ENCODE data around the gene CKB. TPM values are rescaled to one million over a fixed set of nuclear protein-coding genes. Genes with fewer than 3 reads are reported as not detected.
A peak's percentile ranks its signal among the peaks of the same experiment; 100 is the strongest.

CKB gene
- total RNA-seq, result 8.6 and 12.0 TPM in 2 replicates

DNA sequence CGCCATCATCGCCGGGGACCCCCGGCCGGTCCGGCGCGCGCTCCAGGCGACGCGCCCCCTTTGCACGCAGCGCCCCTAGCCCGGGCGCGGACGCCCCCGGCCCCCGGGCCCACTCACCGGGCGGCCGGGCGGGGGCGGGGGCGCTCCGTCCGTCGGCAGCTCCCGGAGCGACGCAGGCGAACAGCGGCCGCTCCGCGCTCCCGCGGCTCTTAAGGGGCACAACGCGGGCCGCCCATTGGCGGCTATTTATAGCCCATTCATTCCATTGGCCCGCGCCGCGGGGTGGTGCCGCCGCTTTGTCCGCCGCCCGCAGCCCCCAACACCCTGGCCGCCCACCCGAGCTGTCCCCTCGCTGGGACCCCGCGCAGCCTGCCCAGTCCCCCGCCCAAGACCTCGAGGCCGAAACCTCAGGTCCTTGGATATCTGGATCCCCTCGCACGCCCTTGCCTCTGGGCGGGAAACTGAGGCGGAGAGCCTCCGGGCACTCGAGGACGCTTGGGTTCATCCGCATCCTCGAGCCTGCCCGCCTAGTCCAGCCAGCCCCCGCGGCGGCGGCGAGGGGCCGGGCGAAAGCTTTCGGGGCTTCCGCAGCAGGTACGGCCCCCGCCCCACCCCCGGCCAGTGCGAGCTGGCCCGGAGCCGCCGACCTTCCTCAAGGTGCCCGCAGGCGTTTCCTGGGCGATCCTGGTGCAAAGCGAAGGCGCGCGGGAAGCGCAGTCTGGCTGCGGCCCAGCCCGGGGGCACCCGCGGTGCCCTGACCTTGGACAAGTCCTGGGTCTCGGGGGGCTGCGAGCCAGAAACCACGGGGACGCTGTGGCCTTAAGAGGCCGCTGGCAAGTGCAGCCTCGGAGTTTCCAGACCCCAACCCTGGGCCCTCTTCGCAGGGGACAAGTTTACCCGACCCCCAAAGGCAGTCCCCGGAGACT is at the start of gene CKB:
Gene CKB (minus strand): TSS at position 182 of the 926 bp plus-strand sequence. CDS start 337 bp downstream, outside the sequence.
- no peak within 1 kb of the TSS for H3K27ac Mint-ChIP-seq
- ATAC-seq (ENCODE audit: low read depth) (no peak), DNase-seq (no peak)
- H3K36me3 Mint-ChIP-seq (ENCODE audit: low read depth), result no peaks in the 10 kb centered on the region
- no peaks in the 10 kb centered on the region for H3K9me3 Mint-ChIP-seq
- H3K4me3 Mint-ChIP-seq, result peak within 1 kb of the TSS; percentile 62
- intact Hi-C loops (cut with micrococcal nuclease), result loop anchor here (10.0 kb wide), 2 partner anchors 188 to 758 kb away; partner anchors contain the start of gene EIF5
- TF ChIP-seq, protein P1, sequence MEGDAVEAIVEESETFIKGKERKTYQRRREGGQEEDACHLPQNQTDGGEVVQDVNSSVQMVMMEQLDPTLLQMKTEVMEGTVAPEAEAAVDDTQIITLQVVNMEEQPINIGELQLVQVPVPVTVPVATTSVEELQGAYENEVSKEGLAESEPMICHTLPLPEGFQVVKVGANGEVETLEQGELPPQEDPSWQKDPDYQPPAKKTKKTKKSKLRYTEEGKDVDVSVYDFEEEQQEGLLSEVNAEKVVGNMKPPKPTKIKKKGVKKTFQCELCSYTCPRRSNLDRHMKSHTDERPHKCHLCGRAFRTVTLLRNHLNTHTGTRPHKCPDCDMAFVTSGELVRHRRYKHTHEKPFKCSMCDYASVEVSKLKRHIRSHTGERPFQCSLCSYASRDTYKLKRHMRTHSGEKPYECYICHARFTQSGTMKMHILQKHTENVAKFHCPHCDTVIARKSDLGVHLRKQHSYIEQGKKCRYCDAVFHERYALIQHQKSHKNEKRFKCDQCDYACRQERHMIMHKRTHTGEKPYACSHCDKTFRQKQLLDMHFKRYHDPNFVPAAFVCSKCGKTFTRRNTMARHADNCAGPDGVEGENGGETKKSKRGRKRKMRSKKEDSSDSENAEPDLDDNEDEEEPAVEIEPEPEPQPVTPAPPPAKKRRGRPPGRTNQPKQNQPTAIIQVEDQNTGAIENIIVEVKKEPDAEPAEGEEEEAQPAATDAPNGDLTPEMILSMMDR (IDR thresholded peaks at IDR 0.05), result no peak
- H3K27me3 Mint-ChIP-seq, result no peaks in the 10 kb centered on the region
- ChIA-PET POLR2A (no interaction called here), CTCF (interaction anchor here (1.9 kb wide), 1 partner anchor 24 kb away, joined by 8 read pairs; no protein-coding TSS in a partner anchor)
- H3K4me1 Mint-ChIP-seq, result peaks cover 43% of the 10 kb centered on the region

DNA sequence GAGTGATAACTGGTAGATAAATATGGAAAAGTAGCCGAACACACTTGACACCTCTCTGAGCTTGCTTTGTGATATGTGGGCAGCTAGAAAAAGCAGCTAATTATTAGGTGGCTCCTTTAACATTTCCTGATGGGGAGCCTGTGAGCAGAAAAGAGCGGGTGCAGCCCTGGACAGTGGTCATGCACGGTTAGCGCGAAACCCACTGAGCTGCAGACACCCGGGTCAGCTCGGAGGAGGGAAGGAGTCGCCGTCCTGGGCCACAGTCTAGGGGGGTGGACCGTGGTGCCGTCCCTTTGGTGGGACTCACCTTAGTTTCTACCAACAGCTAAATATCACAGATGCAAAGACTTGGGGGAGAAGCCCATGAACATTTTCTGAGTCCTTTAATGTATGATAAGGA is 46.8 kb upstream of the CKB start:
- Mint-ChIP-seq H3K27me3 (no peaks in the 10 kb centered on the region), H3K27ac (no peak overlapping the region), H3K9me3 (no peaks in the 10 kb centered on the region), H3K36me3 (ENCODE audit: low read depth) (peaks cover 25% of the 10 kb centered on the region), H3K4me1 (peaks cover 15% of the 10 kb centered on the region), H3K4me3 (no peak overlapping the region)
- TF ChIP-seq, protein P1 (IDR thresholded peaks at IDR 0.05), result no peak
- POLR2A ChIA-PET, result no interaction called here
- ATAC-seq (ENCODE audit: low read depth) (no peak), DNase-seq (no peak)
- intact Hi-C loops (cut with micrococcal nuclease), result loop anchor here (10.0 kb wide), 1 partner anchor 275 kb away; the partner anchor contains the start of gene PPP1R13B
- CTCF ChIA-PET, result interaction anchor here (0.7 to 0.8 kb wide), 2 partner anchors 11 to 110 kb away, joined by 3 to 5 read pairs; no protein-coding TSS in a partner anchor

DNA sequence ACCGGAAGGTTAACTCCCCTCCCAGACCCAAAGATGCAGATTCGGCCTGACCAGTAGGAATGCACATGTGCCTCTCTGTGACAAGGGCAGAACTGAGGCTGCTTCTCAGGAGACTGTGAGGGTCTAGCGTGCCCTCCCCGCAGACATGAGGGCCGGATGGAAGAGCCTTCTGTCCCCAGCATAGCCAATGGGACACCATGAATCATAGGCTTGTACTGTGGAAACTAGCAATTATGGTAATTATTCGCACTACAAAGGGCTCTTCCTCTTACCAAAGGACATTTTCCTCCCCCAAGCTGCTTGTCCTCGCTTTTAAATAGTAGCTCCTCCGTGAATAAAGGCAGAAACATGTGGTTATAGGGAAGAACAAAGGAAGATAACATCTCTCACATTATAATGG is 46.3 kb upstream of the CKB start:
- no peak overlapping the region for H3K27ac Mint-ChIP-seq
- POLR2A ChIA-PET, result no interaction called here
- H3K4me3 Mint-ChIP-seq, result no peak overlapping the region
- H3K9me3 Mint-ChIP-seq, result no peaks in the 10 kb centered on the region
- H3K27me3 Mint-ChIP-seq, result no peaks in the 10 kb centered on the region
- peaks cover 20% of the 10 kb centered on the region for H3K36me3 Mint-ChIP-seq (ENCODE audit: low read depth)
- peaks cover 18% of the 10 kb centered on the region for H3K4me1 Mint-ChIP-seq
- intact Hi-C loops (cut with micrococcal nuclease), result loop anchor here (10.0 kb wide), 1 partner anchor 276 kb away; the partner anchor contains the start of gene PPP1R13B
- ATAC-seq (ENCODE audit: low read depth), result no peak
- TF ChIP-seq, protein P1 (IDR thresholded peaks at IDR 0.05), result no peak
- DNase-seq, result no peak
- CTCF ChIA-PET, result interaction anchor here (0.7 to 2.3 kb wide), 3 partner anchors 11 to 111 kb away, joined by 3 to 8 read pairs (median 5); no protein-coding TSS in a partner anchor

DNA sequence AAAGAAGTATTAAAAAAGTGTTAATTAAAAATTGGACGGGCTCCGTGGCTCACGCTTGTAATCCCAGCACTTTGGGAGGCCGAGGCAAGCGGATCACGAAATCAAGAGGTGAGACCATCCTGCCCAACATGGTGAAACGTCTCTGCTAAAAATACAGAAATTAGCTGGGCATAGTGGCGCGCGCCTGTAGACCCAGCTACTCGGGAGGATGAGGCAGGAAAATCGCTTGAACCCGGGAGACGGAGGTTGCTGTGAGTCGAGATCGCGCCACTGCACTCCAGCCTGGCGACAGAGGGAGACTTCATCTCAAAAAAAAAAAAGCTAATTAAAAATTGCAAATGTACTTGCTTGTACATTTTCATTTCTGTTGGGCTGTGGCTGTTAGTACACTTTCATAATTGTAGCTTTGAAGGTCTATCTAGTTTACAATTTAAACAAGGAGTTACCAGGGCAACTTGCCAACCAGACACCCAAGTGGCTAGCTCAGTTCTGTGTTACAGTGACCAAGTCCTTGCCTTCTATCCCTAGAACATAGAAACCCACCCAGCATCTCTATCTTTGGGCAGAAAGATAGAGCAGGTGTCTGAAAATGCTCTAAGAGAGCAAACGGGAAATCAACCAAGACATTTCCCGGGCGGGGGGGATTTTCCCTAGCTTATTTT is 41.3 kb upstream of the CKB start:
- peaks cover 51% of the 10 kb centered on the region for H3K4me1 Mint-ChIP-seq
- no peak for DNase-seq
- ChIA-PET POLR2A (no interaction called here), CTCF (no interaction called here)
- H3K27me3 Mint-ChIP-seq, result no peaks in the 10 kb centered on the region
- peak overlapping the region; percentile 46 for H3K27ac Mint-ChIP-seq
- peak overlapping the region; percentile 89 for H3K4me3 Mint-ChIP-seq
- TF ChIP-seq, protein P1 (IDR thresholded peaks at IDR 0.05), result no peak
- H3K36me3 Mint-ChIP-seq (ENCODE audit: low read depth), result peaks cover 28% of the 10 kb centered on the region
- H3K9me3 Mint-ChIP-seq, result no peaks in the 10 kb centered on the region
- intact Hi-C loops (cut with micrococcal nuclease), result loop anchor here (2.0 to 10.0 kb wide), 3 partner anchors 65 to 281 kb away; partner anchors contain the start of genes KLC1, MARK3 and PPP1R13B
- ATAC-seq (ENCODE audit: low read depth), result no peak
